ENCODE results near the gene CEACAM5. TPM values are rescaled to one million over a fixed set of nuclear protein-coding genes. Genes with fewer than 3 reads are reported as not detected.

The CEACAM5 gene
- total RNA-seq, 1 donor from 2014 or later = not detected

DNA sequence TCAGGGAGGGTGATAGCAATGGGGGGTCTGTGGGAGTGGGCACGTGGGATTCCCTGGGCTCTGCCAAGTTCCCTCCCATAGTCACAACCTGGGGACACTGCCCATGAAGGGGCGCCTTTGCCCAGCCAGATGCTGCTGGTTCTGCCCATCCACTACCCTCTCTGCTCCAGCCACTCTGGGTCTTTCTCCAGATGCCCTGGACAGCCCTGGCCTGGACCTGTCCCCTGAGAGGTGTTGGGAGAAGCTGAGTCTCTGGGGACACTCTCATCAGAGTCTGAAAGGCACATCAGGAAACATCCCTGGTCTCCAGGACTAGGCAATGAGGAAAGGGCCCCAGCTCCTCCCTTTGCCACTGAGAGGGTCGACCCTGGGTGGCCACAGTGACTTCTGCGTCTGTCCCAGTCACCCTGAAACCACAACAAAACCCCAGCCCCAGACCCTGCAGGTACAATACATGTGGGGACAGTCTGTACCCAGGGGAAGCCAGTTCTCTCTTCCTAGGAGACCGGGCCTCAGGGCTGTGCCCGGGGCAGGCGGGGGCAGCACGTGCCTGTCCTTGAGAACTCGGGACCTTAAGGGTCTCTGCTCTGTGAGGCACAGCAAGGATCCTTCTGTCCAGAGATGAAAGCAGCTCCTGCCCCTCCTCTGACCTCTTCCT lies 11.1 kb upstream of the CEACAM5 start:
- no peaks in the 10 kb centered on the region for H3K36me3 ChIP-seq (ENCODE audit: control insufficient read depth, insufficient read depth, low read length)
- DNase-seq (ENCODE audit: low read depth) = no peak
- TF ChIP-seq, protein P1, sequence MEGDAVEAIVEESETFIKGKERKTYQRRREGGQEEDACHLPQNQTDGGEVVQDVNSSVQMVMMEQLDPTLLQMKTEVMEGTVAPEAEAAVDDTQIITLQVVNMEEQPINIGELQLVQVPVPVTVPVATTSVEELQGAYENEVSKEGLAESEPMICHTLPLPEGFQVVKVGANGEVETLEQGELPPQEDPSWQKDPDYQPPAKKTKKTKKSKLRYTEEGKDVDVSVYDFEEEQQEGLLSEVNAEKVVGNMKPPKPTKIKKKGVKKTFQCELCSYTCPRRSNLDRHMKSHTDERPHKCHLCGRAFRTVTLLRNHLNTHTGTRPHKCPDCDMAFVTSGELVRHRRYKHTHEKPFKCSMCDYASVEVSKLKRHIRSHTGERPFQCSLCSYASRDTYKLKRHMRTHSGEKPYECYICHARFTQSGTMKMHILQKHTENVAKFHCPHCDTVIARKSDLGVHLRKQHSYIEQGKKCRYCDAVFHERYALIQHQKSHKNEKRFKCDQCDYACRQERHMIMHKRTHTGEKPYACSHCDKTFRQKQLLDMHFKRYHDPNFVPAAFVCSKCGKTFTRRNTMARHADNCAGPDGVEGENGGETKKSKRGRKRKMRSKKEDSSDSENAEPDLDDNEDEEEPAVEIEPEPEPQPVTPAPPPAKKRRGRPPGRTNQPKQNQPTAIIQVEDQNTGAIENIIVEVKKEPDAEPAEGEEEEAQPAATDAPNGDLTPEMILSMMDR (IDR thresholded peaks at IDR 0.05; ENCODE audit: insufficient read depth, low read length, poor library complexity, severe bottlenecking) = no peak
- no peaks in the 10 kb centered on the region for H3K27me3 ChIP-seq (ENCODE audit: control insufficient read depth, insufficient read depth, low read length)
- no peak overlapping the region for H3K4me3 ChIP-seq (ENCODE audit: low read depth, low read length)

DNA sequence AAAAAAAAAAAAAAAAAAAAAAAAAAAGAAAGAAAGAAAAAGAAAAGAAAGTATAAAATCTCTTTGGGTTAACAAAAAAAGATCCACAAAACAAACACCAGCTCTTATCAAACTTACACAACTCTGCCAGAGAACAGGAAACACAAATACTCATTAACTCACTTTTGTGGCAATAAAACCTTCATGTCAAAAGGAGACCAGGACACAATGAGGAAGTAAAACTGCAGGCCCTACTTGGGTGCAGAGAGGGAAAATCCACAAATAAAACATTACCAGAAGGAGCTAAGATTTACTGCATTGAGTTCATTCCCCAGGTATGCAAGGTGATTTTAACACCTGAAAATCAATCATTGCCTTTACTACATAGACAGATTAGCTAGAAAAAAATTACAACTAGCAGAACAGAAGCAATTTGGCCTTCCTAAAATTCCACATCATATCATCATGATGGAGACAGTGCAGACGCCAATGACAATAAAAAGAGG lies 9.6 kb upstream of the CEACAM5 start:
- Histone ChIP-seq H3K27me3 (ENCODE audit: control insufficient read depth, insufficient read depth, low read length) (no peaks in the 10 kb centered on the region), H3K4me3 (ENCODE audit: low read depth, low read length) (no peak overlapping the region), H3K36me3 (ENCODE audit: control insufficient read depth, insufficient read depth, low read length) (no peaks in the 10 kb centered on the region)
- no peak for DNase-seq (ENCODE audit: low read depth)
- TF ChIP-seq, protein P1 (IDR thresholded peaks at IDR 0.05; ENCODE audit: insufficient read depth, low read length, poor library complexity, severe bottlenecking) = no peak

DNA sequence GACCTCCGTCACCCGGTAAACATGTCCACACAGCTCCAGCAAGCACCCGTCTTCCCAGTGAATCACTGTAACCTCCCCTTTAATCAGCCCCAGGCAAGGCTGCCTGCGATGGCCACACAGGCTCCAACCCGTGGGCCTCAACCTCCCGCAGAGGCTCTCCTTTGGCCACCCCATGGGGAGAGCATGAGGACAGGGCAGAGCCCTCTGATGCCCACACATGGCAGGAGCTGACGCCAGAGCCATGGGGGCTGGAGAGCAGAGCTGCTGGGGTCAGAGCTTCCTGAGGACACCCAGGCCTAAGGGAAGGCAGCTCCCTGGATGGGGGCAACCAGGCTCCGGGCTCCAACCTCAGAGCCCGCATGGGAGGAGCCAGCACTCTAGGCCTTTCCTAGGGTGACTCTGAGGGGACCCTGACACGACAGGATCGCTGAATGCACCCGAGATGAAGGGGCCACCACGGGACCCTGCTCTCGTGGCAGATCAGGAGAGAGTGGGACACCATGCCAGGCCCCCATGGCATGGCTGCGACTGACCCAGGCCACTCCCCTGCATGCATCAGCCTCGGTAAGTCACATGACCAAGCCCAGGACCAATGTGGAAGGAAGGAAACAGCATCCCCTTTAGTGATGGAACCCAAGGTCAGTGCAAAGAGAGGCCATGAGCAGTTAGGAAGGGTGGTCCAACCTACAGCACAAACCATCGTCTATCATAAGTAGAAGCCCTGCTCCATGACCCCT lies 9.0 kb upstream of the CEACAM5 start:
- no peaks in the 10 kb centered on the region for H3K36me3 ChIP-seq (ENCODE audit: control insufficient read depth, insufficient read depth, low read length)
- H3K4me3 ChIP-seq (ENCODE audit: low read depth, low read length) = no peak overlapping the region
- no peak for DNase-seq (ENCODE audit: low read depth)
- H3K27me3 ChIP-seq (ENCODE audit: control insufficient read depth, insufficient read depth, low read length) = no peaks in the 10 kb centered on the region
- TF ChIP-seq, protein P1 (IDR thresholded peaks at IDR 0.05; ENCODE audit: insufficient read depth, low read length, poor library complexity, severe bottlenecking) = no peak

DNA sequence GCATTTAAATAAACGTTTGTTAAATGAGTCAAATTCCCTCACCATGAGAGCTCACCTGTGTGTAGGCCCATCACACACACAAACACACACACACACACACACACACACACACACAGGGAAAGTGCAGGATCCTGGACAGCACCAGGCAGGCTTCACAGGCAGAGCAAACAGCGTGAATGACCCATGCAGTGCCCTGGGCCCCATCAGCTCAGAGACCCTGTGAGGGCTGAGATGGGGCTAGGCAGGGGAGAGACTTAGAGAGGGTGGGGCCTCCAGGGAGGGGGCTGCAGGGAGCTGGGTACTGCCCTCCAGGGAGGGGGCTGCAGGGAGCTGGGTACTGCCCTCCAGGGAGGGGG lies 8.5 kb upstream of the CEACAM5 start:
- no peak for DNase-seq (ENCODE audit: low read depth)
- Histone ChIP-seq H3K27me3 (ENCODE audit: control insufficient read depth, insufficient read depth, low read length) (no peaks in the 10 kb centered on the region), H3K4me3 (ENCODE audit: low read depth, low read length) (no peak overlapping the region), H3K36me3 (ENCODE audit: control insufficient read depth, insufficient read depth, low read length) (no peaks in the 10 kb centered on the region)
- TF ChIP-seq, protein P1 (IDR thresholded peaks at IDR 0.05; ENCODE audit: insufficient read depth, low read length, poor library complexity, severe bottlenecking) = no peak

DNA sequence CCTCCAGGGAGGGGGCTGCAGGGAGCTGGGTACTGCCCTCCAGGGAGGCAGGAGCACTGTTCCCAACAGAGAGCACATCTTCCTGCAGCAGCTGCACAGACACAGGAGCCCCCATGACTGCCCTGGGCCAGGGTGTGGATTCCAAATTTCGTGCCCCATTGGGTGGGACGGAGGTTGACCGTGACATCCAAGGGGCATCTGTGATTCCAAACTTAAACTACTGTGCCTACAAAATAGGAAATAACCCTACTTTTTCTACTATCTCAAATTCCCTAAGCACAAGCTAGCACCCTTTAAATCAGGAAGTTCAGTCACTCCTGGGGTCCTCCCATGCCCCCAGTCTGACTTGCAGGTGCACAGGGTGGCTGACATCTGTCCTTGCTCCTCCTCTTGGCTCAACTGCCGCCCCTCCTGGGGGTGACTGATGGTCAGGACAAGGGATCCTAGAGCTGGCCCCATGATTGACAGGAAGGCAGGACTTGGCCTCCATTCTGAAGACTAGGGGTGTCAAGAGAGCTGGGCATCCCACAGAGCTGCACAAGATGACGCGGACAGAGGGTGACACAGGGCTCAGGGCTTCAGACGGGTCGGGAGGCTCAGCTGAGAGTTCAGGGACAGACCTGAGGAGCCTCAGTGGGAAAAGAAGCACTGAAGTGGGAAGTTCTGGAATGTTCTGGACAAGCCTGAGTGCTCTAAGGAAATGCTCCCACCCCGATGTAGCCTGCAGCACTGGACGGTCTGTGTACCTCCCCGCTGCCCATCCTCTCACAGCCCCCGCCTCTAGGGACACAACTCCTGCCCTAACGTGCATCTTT lies 7.8 kb upstream of the CEACAM5 start:
- no peak for DNase-seq (ENCODE audit: low read depth)
- Histone ChIP-seq H3K27me3 (ENCODE audit: control insufficient read depth, insufficient read depth, low read length) (peaks cover under 1% of the 10 kb centered on the region), H3K36me3 (ENCODE audit: control insufficient read depth, insufficient read depth, low read length) (no peaks in the 10 kb centered on the region), H3K4me3 (ENCODE audit: low read depth, low read length) (no peak overlapping the region)
- TF ChIP-seq, protein P1 (IDR thresholded peaks at IDR 0.05; ENCODE audit: insufficient read depth, low read length, poor library complexity, severe bottlenecking) = no peak

All from kidney epithelial cell (primary cell).